Endothelial cell of umbilical vein (primary cell): Measurements from ENCODE around the gene KCMF1. TPM values are rescaled to one million over a fixed set of nuclear protein-coding genes. Genes with fewer than 3 reads are reported as not detected.

Experiments used
- BruUV-seq: library from RNA; stranded (reverse); fragments of 400-500 nt; replicated peaks from 2 replicates; lab custom pipeline; 2021; lab: Mats Ljungman, UMichigan
- CTCF ChIA-PET: fragments of 300-600, 350-600 bp; sonication (Branson Sonifier 250); formaldehyde crosslinking; loops from one replicate; lab custom pipeline; 2021; ENCODE audit warnings: antibody characterized with exemption, inconsistent platforms; lab: Charles Lee
- POLR2A ChIA-PET: fragments of 300-600, 350-600 bp; sonication (Branson Sonifier 250); formaldehyde crosslinking; loops from one replicate; lab custom pipeline; 2021; ENCODE audit warnings: antibody characterized with exemption, inconsistent platforms; lab: Charles Lee
- DNase-seq: peaks from one replicate; pipeline ENCODE4 v3.0.0-alpha.2; 2011; ENCODE audit warnings: low read depth, low spot score
- FAIRE-seq: peaks from 2 replicates; lab custom pipeline; 2011; peaks lifted over from hg19 to GRCh38; lab: Jason Lieb, UNC
- H2AFZ ChIP-seq: 2 replicates; pipeline ENCODE4 v1.6.0; 2012; ENCODE audit warnings: low read depth, low read length, control low read depth, inconsistent platforms
- H3K27ac ChIP-seq: 2 replicates; pipeline ENCODE4 v1.5.1; 2011; ENCODE audit warnings: low read depth, mild to moderate bottlenecking, control low read depth, low read length, moderate library complexity; ENCODE audit not compliant: insufficient read depth
- H3K27me3 ChIP-seq, 2 experiments: 2 replicates each; pipeline versions ENCODE4 v1.6.0 to v1.6.1; 2011; ENCODE audit warnings: low read length in 2 of 2, mixed read lengths in 1 of 2; ENCODE audit not compliant: control insufficient read depth in 2 of 2, insufficient read depth in 2 of 2
- H3K36me3 ChIP-seq, 2 experiments: 2 replicates in 1 of 2; 3 replicates in 1 of 2; pipeline ENCODE4 v1.5.1; 2011; ENCODE audit warnings: low read length in 2 of 2, mild to moderate bottlenecking in 1 of 2, moderate library complexity in 1 of 2; ENCODE audit not compliant: control insufficient read depth in 2 of 2, insufficient read depth in 2 of 2; ENCODE audit errors: extremely low read depth in 1 of 2
- H3K4me1 ChIP-seq: 3 replicates; pipeline ENCODE4 v1.5.1; 2011; ENCODE audit warnings: mild to moderate bottlenecking, low read length; ENCODE audit not compliant: control insufficient read depth, insufficient read depth; ENCODE audit errors: extremely low read depth
- H3K4me2 ChIP-seq: 2 replicates; pipeline ENCODE4 v1.6.1; 2011; ENCODE audit warnings: low read length, control low read depth, mixed read lengths; ENCODE audit not compliant: insufficient read depth
- H3K4me3 ChIP-seq, 3 experiments: fragments of 200-600 bp in 1 of 3; sonication (generic), shearing (Covaris generic) in 1 of 3; replicated peaks in 1 of 3; 2 replicates each; pipeline ENCODE4 v1.5.1; 2011 to 2016; ENCODE audit warnings: control low read depth in 3 of 3, low read length in 3 of 3, mild to moderate bottlenecking in 2 of 3, inconsistent platforms in 1 of 3, low read depth in 1 of 3, moderate library complexity in 1 of 3; ENCODE audit not compliant: insufficient read depth in 1 of 3
- H3K79me2 ChIP-seq: 2 replicates; pipeline ENCODE4 v1.6.0; 2012; ENCODE audit warnings: low read length, inconsistent platforms; ENCODE audit not compliant: control insufficient read depth, insufficient read depth
- H3K9ac ChIP-seq: replicated peaks from 2 replicates; pipeline ENCODE3; 2011; ENCODE audit warnings: low read length, control low read depth; ENCODE audit not compliant: insufficient read depth; ENCODE audit errors: extremely low read depth
- H3K9me1 ChIP-seq: replicated peaks from 3 replicates; pipeline ENCODE4 v1.6.0; 2011; ENCODE audit warnings: mild to moderate bottlenecking, low read length; ENCODE audit not compliant: control insufficient read depth, insufficient read depth; ENCODE audit errors: extremely low read depth
- H3K9me3 ChIP-seq: replicated peaks from 2 replicates; pipeline ENCODE4 v1.5.1; 2012; ENCODE audit warnings: low read length, inconsistent platforms; ENCODE audit not compliant: control insufficient read depth, insufficient read depth
- H4K20me1 ChIP-seq: replicated peaks from 2 replicates; pipeline ENCODE3; 2011; ENCODE audit warnings: mild to moderate bottlenecking, low read length; ENCODE audit not compliant: control insufficient read depth, insufficient read depth; ENCODE audit errors: extremely low read depth
- CTCF ChIP-seq, 2 donors: IDR thresholded peaks; 1 replicate in 1 of 2; 2 replicates in 1 of 2; pipeline ENCODE4 v1.5.1; 2011; ENCODE audit warnings: low read length in 2 of 2, mild to moderate bottlenecking in 2 of 2, moderate library complexity in 2 of 2, control low read depth in 1 of 2, inconsistent platforms in 1 of 2, low read depth in 1 of 2; ENCODE audit not compliant: insufficient read depth in 1 of 2; ENCODE audit errors: extremely low read depth in 1 of 2
- FOS ChIP-seq: IDR thresholded peaks from 2 replicates; pipeline ENCODE4 v1.6.1; 2011; ENCODE audit warnings: mild to moderate bottlenecking, low read length, moderate library complexity, borderline replicate concordance; ENCODE audit not compliant: insufficient read depth
- GATA2 ChIP-seq: IDR thresholded peaks from 2 replicates; pipeline ENCODE4 v1.7.0; 2011; ENCODE audit warnings: low read depth, mild to moderate bottlenecking, moderate library complexity, mixed read lengths, low read length; ENCODE audit not compliant: insufficient read length, insufficient read depth
- MYC ChIP-seq: IDR thresholded peaks from one replicate; pipeline ENCODE4 v1.6.1; 2011; ENCODE audit warnings: mild to moderate bottlenecking, low read depth, low read length
- POLR2A ChIP-seq: IDR thresholded peaks from 2 replicates; pipeline ENCODE4 v1.6.1; 2012; ENCODE audit warnings: low read depth, mild to moderate bottlenecking, control low read depth, low read length
- dilution Hi-C: fragments of 300-500 bp; cut with MboI; formaldehyde crosslinking; loops from one replicate; pipeline ENCODE4 v1.15.0; 2019; ENCODE audit warnings: low sequenced_read_pairs; ENCODE audit not compliant: extremely low pct_ligation_motif_present
- intact Hi-C: fragments of 100-400 bp; cut with micrococcal nuclease; formaldehyde crosslinking; loops from one replicate; pipeline ENCODE4 v1.10.0; 2022
- polyA plus RNA-seq, 4 experiments: library from polyadenylated mRNA; depleted of rRNA in 3 of 4; stranded (reverse) in 3 of 4; unstranded in 1 of 4; fragments of >200 nt; gene quantifications; 2 replicates each; pipeline versions ENCODE4 v1.2.1 to v1.2.3, GENCODE V29; 2011 to 2012; ENCODE audit warnings: missing spikeins in 1 of 4
- total RNA-seq: library from RNA; stranded (reverse); gene quantifications from 2 replicates; pipeline ENCODE4 v1.2.3, GENCODE V29; 2021

KCMF1 gene
- total and polyA plus RNA-seq, 2 donors (not counting 3 experiments of a cell fraction or from before 2014, with no cell fraction given): 49.3 to 78.4 TPM

- no peaks in the 10 kb centered on the region for H4K20me1 ChIP-seq
- H3K27me3 ChIP-seq: peaks cover 8 to 12% of the 10 kb centered on the region in 2 experiments
- ChIA-PET CTCF (interaction anchor here (0.8 to 6.1 kb wide), 38 partner anchors 10 to 571 kb away, joined by 3 to 371 read pairs (median 6); partner anchors contain the start of genes ELMOD3, RETSAT and TCF7L1), POLR2A (interaction anchor here (2.3 kb wide), 1 partner anchor 234 kb away, joined by 7 read pairs; no protein-coding TSS in a partner anchor)
- DNase-seq (no peak), FAIRE-seq (no peak)
- no peaks in the 10 kb centered on the region for H3K4me1 ChIP-seq
- no peak overlapping the region for H3K9ac ChIP-seq
- TF ChIP-seq MYC (no peak), FOS (no peak), POLR2A (no peak), GATA2 (no peak), CTCF (IDR thresholded peaks at IDR 0.05; ENCODE audit: extremely low read depth in 1 of 2, insufficient read depth in 1 of 2, low read depth in 1 of 2, low read length in 2 of 2) (no peak)
- intact Hi-C loops: loop anchor here (2.0 to 5.0 kb wide), 2 partner anchors 67 to 139 kb away; partner anchors contain the start of gene TCF7L1
- dilution Hi-C loops: no loop called here
- no peak overlapping the region for H3K4me3 ChIP-seq
- no peaks in the 10 kb centered on the region for H3K79me2 ChIP-seq
- H3K9me1 ChIP-seq: no peaks in the 10 kb centered on the region
- no peak overlapping the region for H3K4me2 ChIP-seq
- BruUV-seq: no TSS peak
- H2AFZ ChIP-seq: no peak overlapping the region
- H3K27ac ChIP-seq: no peak overlapping the region
- H3K36me3 ChIP-seq: no peaks in the 10 kb centered on the region
- no peaks in the 10 kb centered on the region for H3K9me3 ChIP-seq
Observed at GRCh38 chr2:85066006-85066740, 95.2 kb downstream of the KCMF1 start.
